ENCODE data around the gene GPR152.

DNA sequence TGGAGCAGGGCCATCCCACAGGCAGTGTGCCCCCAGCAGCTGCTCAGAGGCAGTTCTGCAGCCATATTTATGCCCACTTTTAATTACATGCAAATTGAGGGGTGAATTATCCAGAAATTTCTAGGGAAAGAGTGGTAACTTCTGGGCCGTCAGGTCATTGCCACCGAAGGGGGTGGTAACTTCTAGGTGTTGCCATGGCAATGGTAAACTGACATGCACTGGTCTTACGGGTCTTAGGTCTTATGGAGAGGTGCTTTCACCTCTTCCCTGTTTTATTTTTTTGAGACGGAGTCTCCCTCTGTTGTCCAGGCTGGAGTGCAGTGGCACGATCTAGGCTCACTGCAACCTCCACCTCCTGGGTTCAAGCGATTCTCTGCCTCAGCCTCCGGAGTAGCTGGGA, 20.4 kb upstream of the GPR152 start:
- no peak for TF ChIP-seq TAF1 (IDR thresholded peaks at IDR 0.05; ENCODE audit: borderline replicate concordance, insufficient read depth, low read length)
- TF ChIP-seq, protein P1, sequence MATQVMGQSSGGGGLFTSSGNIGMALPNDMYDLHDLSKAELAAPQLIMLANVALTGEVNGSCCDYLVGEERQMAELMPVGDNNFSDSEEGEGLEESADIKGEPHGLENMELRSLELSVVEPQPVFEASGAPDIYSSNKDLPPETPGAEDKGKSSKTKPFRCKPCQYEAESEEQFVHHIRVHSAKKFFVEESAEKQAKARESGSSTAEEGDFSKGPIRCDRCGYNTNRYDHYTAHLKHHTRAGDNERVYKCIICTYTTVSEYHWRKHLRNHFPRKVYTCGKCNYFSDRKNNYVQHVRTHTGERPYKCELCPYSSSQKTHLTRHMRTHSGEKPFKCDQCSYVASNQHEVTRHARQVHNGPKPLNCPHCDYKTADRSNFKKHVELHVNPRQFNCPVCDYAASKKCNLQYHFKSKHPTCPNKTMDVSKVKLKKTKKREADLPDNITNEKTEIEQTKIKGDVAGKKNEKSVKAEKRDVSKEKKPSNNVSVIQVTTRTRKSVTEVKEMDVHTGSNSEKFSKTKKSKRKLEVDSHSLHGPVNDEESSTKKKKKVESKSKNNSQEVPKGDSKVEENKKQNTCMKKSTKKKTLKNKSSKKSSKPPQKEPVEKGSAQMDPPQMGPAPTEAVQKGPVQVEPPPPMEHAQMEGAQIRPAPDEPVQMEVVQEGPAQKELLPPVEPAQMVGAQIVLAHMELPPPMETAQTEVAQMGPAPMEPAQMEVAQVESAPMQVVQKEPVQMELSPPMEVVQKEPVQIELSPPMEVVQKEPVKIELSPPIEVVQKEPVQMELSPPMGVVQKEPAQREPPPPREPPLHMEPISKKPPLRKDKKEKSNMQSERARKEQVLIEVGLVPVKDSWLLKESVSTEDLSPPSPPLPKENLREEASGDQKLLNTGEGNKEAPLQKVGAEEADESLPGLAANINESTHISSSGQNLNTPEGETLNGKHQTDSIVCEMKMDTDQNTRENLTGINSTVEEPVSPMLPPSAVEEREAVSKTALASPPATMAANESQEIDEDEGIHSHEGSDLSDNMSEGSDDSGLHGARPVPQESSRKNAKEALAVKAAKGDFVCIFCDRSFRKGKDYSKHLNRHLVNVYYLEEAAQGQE (IDR thresholded peaks at IDR 0.05; ENCODE audit: insufficient read depth in 1 of 2, low read depth in 2 of 2, low read length in 2 of 2): no peak
- no peak for TF ChIP-seq POLR2AphosphoS5 (IDR thresholded peaks at IDR 0.05; ENCODE audit: low read depth, low read length)

Data from PFSK-1 (cell line).